GM12872 (cell line): Measurements from ENCODE around the gene COL20A1.

Experiments
- TF ChIP-seq, protein P1 (sequence below): IDR thresholded peaks from 3 replicates; pipeline ENCODE4 v1.5.1; 2011; ENCODE audit warnings: low read depth, mild to moderate bottlenecking, low read length, moderate library complexity; ENCODE audit not compliant: insufficient read depth

The COL20A1 gene

DNA sequence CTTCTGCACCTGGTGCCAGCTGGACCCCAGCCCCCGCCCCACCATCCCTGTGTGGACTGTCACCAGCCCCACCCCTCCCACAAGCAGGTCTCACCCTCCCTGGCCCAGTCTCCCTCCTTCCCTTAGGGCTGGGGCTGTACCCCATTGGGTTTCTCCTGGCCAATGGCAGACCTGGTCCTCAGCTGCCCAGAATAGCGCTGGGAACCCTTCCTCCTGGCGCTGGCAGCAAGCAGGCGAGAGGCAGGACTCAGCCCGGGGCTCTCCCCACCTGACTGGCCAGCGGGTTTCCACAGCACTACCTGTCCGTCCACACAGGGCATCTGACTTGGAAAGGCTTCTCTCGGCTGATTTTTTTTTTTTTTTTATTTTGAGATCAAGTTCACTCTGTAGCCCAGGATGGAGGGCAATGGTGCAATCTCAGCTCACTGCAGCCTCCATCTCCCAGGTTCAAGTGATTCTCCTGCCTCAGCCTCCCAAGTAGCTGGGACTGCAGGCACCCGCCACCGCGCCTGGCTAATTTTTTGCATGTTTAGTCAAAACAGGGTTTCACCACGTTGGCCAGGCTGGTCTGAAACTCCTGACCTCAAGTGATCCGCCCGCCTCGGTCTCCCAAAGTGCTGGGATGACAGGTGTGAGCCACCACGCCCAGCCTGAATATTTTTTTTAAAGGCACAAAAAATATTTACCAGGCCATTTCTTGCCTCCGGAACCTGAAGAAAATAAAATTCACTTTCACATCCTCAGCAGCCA lies 89.7 kb downstream of the COL20A1 start:
- TF ChIP-seq, protein P1, sequence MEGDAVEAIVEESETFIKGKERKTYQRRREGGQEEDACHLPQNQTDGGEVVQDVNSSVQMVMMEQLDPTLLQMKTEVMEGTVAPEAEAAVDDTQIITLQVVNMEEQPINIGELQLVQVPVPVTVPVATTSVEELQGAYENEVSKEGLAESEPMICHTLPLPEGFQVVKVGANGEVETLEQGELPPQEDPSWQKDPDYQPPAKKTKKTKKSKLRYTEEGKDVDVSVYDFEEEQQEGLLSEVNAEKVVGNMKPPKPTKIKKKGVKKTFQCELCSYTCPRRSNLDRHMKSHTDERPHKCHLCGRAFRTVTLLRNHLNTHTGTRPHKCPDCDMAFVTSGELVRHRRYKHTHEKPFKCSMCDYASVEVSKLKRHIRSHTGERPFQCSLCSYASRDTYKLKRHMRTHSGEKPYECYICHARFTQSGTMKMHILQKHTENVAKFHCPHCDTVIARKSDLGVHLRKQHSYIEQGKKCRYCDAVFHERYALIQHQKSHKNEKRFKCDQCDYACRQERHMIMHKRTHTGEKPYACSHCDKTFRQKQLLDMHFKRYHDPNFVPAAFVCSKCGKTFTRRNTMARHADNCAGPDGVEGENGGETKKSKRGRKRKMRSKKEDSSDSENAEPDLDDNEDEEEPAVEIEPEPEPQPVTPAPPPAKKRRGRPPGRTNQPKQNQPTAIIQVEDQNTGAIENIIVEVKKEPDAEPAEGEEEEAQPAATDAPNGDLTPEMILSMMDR: no peak

DNA sequence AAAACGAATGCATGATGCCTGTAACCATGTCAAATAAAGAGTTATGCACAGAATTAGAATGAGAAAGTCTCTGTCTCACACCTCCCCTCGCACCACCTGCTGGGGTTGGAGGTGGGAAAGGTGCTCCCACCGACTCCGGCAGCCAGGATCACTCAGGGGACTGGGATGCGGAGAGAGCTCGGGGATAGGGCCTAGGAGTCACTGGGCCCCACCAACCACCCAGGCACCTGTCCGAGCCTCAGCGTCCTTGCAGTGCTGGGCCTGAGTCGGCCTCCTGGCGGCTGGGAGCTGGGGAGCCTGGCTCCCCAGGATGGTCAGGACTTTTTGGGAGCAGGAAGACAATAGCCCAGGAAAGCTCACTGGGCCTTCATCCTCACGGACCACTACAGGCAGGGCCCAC lies 90.6 kb downstream of the COL20A1 start:
- TF ChIP-seq, protein P1: no peak

DNA sequence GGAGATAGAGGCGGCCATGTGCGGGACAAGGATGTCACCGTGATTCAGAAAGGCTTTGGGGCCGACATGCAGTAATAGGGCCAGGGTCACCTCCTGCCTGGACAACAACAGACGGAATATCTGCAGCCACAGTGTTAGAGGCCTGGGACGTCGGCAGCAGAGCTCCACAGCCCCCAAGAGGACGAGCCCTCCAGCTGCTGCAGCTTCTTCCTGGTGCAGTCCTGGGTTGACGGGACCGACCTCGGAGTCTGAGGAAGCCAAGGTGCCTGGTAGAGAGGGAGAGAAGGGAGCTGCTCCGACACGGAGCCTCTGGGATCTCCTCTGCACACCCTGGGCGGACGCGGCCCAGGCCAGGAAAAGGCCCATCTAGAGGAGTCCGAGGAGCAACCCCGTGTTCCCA lies 91.3 kb downstream of the COL20A1 start:
- TF ChIP-seq, protein P1: no peak
